SK-N-MC (cell line): Measurements from ENCODE around the gene TRANK1.

ENCODE experiments used
- EZH2 ChIP-seq: fragments of 200-600 bp; sonication (generic); IDR thresholded peaks from one replicate; pipeline ENCODE4 v1.6.1; 2017; ENCODE audit warnings: antibody characterized with exemption
- POLR2AphosphoS5 ChIP-seq: IDR thresholded peaks from 2 replicates; pipeline ENCODE4 v1.6.1; 2012; ENCODE audit warnings: mild to moderate bottlenecking, low read depth, low read length, borderline replicate concordance

DNA sequence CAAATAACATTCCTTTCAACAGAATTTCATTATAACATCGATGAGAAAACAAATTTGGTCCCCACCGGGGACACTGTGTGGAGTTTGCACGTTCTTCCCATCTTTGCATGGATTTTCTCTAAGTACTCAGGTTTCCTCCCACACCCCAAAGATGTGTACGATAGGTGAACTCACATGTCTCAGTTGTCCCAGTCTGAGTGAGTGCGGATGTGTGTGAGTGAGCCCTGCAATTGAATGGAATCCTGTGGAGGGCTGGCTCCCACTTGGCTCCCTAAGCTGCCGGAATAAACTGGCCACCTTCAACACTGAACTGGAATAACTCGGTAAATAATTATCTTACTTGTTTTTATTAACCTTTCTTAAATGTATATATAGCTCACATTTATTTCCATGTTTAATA lies 77.0 kb downstream of the TRANK1 start:
- no peak for TF ChIP-seq POLR2AphosphoS5
- no peak for TF ChIP-seq EZH2
